CD4-positive, alpha-beta memory T cell (primary cell): Measurements from ENCODE around the gene RPRM. TPM values are rescaled to one million over a fixed set of nuclear protein-coding genes. Genes with fewer than 3 reads are reported as not detected.

Experiments used
- CTCF ChIA-PET: fragments of 350-600 bp; sonication (Branson Sonifier 250); formaldehyde crosslinking; loops from one replicate; lab custom pipeline; 2021; ENCODE audit warnings: inconsistent platforms; ENCODE audit not compliant: partially characterized antibody; lab: Charles Lee
- POLR2A ChIA-PET: fragments of 350-600 bp; sonication (Branson Sonifier 250); formaldehyde crosslinking; loops from one replicate; lab custom pipeline; 2021; ENCODE audit not compliant: partially characterized antibody; lab: Charles Lee
- DNase-seq, 5 donors: peaks; one replicate each; pipeline versions ENCODE4 v3.0.0 to v3.0.0-alpha.2; 2020 to 2022; ENCODE audit warnings: mixed read lengths in 1 of 5
- H3K27ac ChIP-seq: one replicate; pipeline ENCODE4 v1.7.0; 2013; ENCODE audit warnings: low read depth, low read length
- H3K27me3 ChIP-seq: 2 replicates; pipeline ENCODE4 v1.7.0; 2013; ENCODE audit warnings: mild to moderate bottlenecking, low read length, moderate library complexity; ENCODE audit not compliant: insufficient read depth
- H3K36me3 ChIP-seq: 2 replicates; pipeline ENCODE4 v1.7.0; 2013; ENCODE audit warnings: mild to moderate bottlenecking, low read length, moderate library complexity; ENCODE audit not compliant: insufficient read depth
- H3K4me1 ChIP-seq: 2 replicates; pipeline ENCODE4 v1.7.0; 2013; ENCODE audit warnings: mild to moderate bottlenecking, low read length, moderate library complexity; ENCODE audit not compliant: insufficient read depth
- H3K4me3 ChIP-seq, 2 donors: one replicate each; pipeline ENCODE4 v1.7.0; 2013; ENCODE audit warnings: low read length in 2 of 2, mild to moderate bottlenecking in 1 of 2
- H3K9me3 ChIP-seq, 2 donors: one replicate each; pipeline ENCODE4 v1.7.0; 2013; ENCODE audit warnings: low read length in 2 of 2, control low read depth in 1 of 2; ENCODE audit not compliant: control insufficient read depth in 1 of 2
- H3K27ac Mint-ChIP-seq, 7 donors: one replicate each; pipeline ENCODE4 v1.8.0; 2020 to 2021; ENCODE audit warnings: mixed read lengths in 7 of 7, mild to moderate bottlenecking in 6 of 7, inconsistent platforms in 3 of 7, moderate library complexity in 3 of 7
- H3K27me3 Mint-ChIP-seq, 2 donors: one replicate each; pipeline ENCODE4 v1.8.0; 2020 to 2021; ENCODE audit warnings: mixed read lengths in 2 of 2
- H3K36me3 Mint-ChIP-seq, 2 donors: one replicate each; pipeline ENCODE4 v1.8.0; 2020 to 2021; ENCODE audit warnings: mixed read lengths in 2 of 2, inconsistent platforms in 1 of 2, mild to moderate bottlenecking in 1 of 2
- H3K4me1 Mint-ChIP-seq, 4 donors: one replicate each; pipeline ENCODE4 v1.8.0; 2020 to 2021; ENCODE audit warnings: mixed read lengths in 4 of 4, mild to moderate bottlenecking in 1 of 4
- H3K4me3 Mint-ChIP-seq, 8 donors: one replicate each; pipeline ENCODE4 v1.8.0; 2020 to 2021; ENCODE audit warnings: mixed read lengths in 8 of 8, mild to moderate bottlenecking in 7 of 8, moderate library complexity in 6 of 8, inconsistent platforms in 3 of 8
- H3K9me3 Mint-ChIP-seq, 8 donors: one replicate each; pipeline ENCODE4 v1.8.0; 2020 to 2021; ENCODE audit warnings: mixed read lengths in 8 of 8, mild to moderate bottlenecking in 5 of 8, inconsistent platforms in 3 of 8, moderate library complexity in 1 of 8
- intact Hi-C: fragments of 100-400 bp; cut with micrococcal nuclease; formaldehyde crosslinking; loops from one replicate; pipeline ENCODE4 v1.15.1; 2023
- polyA plus RNA-seq, 2 donors: library from polyadenylated mRNA; unstranded; fragments of 300-500 nt; fragmentation: Illumina TruSeq; gene quantifications; one replicate each; pipeline ENCODE4 v1.2.3, GENCODE V29; 2021
- total RNA-seq, 2 experiments: library from RNA; stranded (reverse); gene quantifications; one replicate each; pipeline ENCODE4 v1.2.3, GENCODE V29; 2021

RPRM gene
- total and polyA plus RNA-seq, 4 experiments from 2014 or later, result 0.97 TPM; not detected in 3

DNA sequence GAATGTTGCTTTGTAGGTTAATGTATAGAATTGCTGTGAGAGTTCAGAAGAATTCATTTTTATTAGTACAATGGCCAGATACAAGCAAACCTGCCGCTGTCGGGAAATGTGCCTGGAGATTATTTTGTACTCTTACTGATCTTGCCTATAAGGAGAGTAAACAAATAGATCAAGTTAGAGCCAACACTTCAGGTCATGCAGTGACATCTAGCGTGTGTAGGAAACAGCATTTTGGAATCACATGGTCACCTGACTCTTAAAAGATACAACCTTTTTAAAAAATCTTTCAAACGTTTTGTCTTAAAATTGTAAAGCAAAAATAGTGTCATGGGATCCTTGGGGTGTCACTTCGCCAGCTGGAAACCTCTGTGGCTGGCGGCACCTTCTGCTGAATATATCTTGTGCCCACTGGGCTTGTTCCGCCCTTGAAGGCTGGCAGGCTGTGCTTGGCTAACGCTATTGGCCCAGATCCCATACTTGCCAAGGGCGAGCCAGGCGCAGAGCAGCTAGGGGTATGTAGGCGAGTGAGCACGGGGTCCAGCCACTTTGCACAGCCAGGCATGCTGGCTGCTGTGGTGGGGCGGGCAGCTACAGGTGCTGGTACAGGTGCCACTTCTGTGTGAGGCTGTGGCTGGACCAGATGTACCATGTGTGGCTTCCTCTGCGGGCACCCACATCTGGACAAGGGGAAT is 19.5 kb upstream of the RPRM start:
- intact Hi-C loops, result no loop called here
- Histone ChIP-seq H3K9me3 (no peaks in the 10 kb centered on the region), H3K27me3 (no peaks in the 10 kb centered on the region), H3K27ac (no peak overlapping the region), H3K36me3 (no peaks in the 10 kb centered on the region), H3K4me1 (no peaks in the 10 kb centered on the region), H3K4me3 (no peak overlapping the region)
- CTCF ChIA-PET, result interaction anchor here (0.7 kb wide), 1 partner anchor 12 kb away, joined by 3 read pairs; no protein-coding TSS in a partner anchor
- peaks cover 0 to 1% (median 0%) of the 10 kb centered on the region in 8 donors for H3K9me3 Mint-ChIP-seq
- DNase-seq, result no peak
- POLR2A ChIA-PET, result no interaction called here
- no peaks in the 10 kb centered on the region for H3K4me1 Mint-ChIP-seq
- H3K36me3 Mint-ChIP-seq, result no peaks in the 10 kb centered on the region
- no peak overlapping the region for H3K27ac Mint-ChIP-seq
- H3K4me3 Mint-ChIP-seq, result no peak overlapping the region
- peaks cover 0 to under 1% of the 10 kb centered on the region in 2 donors for H3K27me3 Mint-ChIP-seq

DNA sequence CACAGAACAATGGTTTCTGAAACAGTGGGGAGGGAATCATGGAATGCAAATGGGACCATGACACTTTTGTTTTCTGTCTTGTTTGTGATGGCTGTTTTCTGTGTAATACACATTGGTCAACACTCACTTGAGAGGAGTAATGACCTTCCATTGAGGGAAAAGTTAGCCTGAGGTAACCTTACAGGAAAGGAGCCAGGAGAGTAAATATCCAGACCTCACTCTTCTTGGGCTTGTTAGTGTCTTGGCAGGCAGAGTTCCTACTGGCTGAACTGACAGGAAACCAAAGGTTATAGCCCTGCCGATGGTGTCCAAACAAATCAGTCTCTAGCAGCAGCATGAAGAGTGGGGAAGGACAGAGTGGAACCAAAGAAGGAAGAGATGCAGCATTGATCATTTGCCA is 17.2 kb upstream of the RPRM start:
- Mint-ChIP-seq H3K9me3 (peaks cover 0 to 1% (median 0%) of the 10 kb centered on the region in 8 donors), H3K4me3 (no peak overlapping the region), H3K27me3 (peaks cover 0 to 2% of the 10 kb centered on the region in 2 donors), H3K4me1 (no peaks in the 10 kb centered on the region), H3K36me3 (no peaks in the 10 kb centered on the region), H3K27ac (no peak overlapping the region)
- H3K4me3 ChIP-seq, result no peak overlapping the region
- ChIA-PET POLR2A (no interaction called here), CTCF (no interaction called here)
- H3K27ac ChIP-seq, result no peak overlapping the region
- no peak for DNase-seq
- H3K4me1 ChIP-seq, result no peaks in the 10 kb centered on the region
- no peaks in the 10 kb centered on the region for H3K36me3 ChIP-seq
- H3K9me3 ChIP-seq, result no peaks in the 10 kb centered on the region
- no peaks in the 10 kb centered on the region for H3K27me3 ChIP-seq
- intact Hi-C loops, result no loop called here

DNA sequence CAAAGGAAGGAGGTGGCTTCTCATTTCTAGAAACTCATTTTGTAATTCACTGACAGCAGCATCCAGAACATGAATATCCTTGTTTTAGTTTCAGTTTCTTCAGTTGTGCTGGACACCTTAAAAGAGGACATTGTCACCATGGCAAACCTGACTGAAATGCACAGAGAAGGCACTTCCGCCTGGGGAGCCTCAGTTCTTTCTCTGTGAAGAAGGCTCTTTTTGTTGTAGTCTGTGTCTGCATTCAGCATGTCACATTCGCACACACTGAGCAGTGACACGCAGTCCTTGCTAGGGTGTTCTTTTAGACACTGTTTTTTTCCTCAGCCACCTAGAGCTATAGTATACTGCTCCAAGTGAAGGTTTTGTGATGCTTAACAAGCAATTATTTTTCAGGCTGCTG is 9.5 kb upstream of the RPRM start:
- H3K27ac ChIP-seq, result no peak overlapping the region
- no peak overlapping the region for H3K4me3 Mint-ChIP-seq
- H3K9me3 ChIP-seq, result no peaks in the 10 kb centered on the region
- no peak for DNase-seq
- H3K36me3 ChIP-seq, result no peaks in the 10 kb centered on the region
- H3K27ac Mint-ChIP-seq, result no peak overlapping the region
- H3K27me3 Mint-ChIP-seq, result peaks cover 3 to 8% of the 10 kb centered on the region in 2 donors
- no peak overlapping the region for H3K4me3 ChIP-seq
- H3K27me3 ChIP-seq, result no peaks in the 10 kb centered on the region
- no peaks in the 10 kb centered on the region for H3K9me3 Mint-ChIP-seq
- intact Hi-C loops, result no loop called here
- no peaks in the 10 kb centered on the region for H3K4me1 Mint-ChIP-seq
- no peaks in the 10 kb centered on the region for H3K4me1 ChIP-seq
- H3K36me3 Mint-ChIP-seq, result no peaks in the 10 kb centered on the region
- ChIA-PET CTCF (interaction anchor here (1.0 kb wide), 1 partner anchor 9 kb away, joined by 3 read pairs; the partner anchor contains the start of gene RPRM), POLR2A (no interaction called here)

DNA sequence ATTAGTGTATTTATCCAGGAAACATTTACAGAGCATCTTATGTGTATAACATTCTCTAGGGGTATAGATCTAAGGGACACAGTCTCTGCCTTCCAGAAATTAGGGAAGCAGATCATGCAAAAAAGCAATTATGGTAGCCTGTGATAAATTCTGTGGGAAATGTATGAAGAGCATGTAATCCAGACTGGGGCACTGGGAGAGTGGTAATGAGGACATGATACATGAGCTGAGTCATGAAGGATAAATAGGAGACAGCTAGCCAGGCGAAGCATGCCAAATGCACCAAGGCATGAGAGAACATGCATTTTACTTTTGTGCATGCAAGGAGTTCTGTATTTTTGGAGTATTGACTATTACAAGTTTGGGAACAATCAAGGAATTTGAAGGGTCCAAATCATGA is 8.9 kb upstream of the RPRM start:
- CTCF ChIA-PET, result no interaction called here
- H3K36me3 Mint-ChIP-seq, result no peaks in the 10 kb centered on the region
- H3K27me3 ChIP-seq, result no peaks in the 10 kb centered on the region
- intact Hi-C loops, result no loop called here
- H3K36me3 ChIP-seq, result no peaks in the 10 kb centered on the region
- no peak overlapping the region for H3K27ac Mint-ChIP-seq
- H3K9me3 ChIP-seq, result no peaks in the 10 kb centered on the region
- POLR2A ChIA-PET, result no interaction called here
- no peak overlapping the region for H3K4me3 Mint-ChIP-seq
- H3K27ac ChIP-seq, result no peak overlapping the region
- no peak for DNase-seq
- no peaks in the 10 kb centered on the region for H3K9me3 Mint-ChIP-seq
- H3K4me1 ChIP-seq, result no peaks in the 10 kb centered on the region
- H3K27me3 Mint-ChIP-seq, result peaks cover 3 to 6% of the 10 kb centered on the region in 2 donors
- no peaks in the 10 kb centered on the region for H3K4me1 Mint-ChIP-seq
- H3K4me3 ChIP-seq, result no peak overlapping the region

DNA sequence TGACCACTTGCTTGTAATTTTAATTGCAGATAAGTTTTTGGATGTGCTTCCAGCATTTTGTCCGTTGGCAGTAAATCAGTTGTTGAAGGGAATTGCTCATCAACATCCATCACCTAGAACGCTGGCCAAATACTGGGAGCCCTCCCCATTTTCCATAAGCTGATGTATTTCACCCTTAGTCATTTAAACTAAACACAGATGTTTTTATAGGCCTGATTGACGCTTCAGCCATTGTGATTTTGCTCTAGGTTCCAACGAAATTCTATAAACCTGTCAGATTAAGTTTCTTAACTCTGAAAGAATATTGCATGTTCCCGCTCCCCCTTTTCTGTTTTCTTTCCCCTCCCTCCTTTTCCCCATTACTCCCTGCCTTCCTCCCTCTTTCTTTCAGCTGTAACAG is 1.0 kb upstream of the RPRM start:
- Mint-ChIP-seq H3K36me3 (no peaks in the 10 kb centered on the region), H3K27ac (no peak overlapping the region), H3K4me3 (peak overlapping the region in 5 of 8 donors; percentile 7 to 79 (median 75)), H3K27me3 (peaks cover 39% of the 10 kb centered on the region in 2 donors), H3K9me3 (peaks cover 0 to 1% (median 0%) of the 10 kb centered on the region in 8 donors), H3K4me1 (peaks cover 10 to 31% (median 17%) of the 10 kb centered on the region in 4 donors)
- Histone ChIP-seq H3K36me3 (no peaks in the 10 kb centered on the region), H3K27me3 (peaks cover 24% of the 10 kb centered on the region), H3K4me1 (peaks cover 23% of the 10 kb centered on the region), H3K27ac (no peak overlapping the region), H3K4me3 (no peak overlapping the region), H3K9me3 (no peaks in the 10 kb centered on the region)
- DNase-seq, result no peak
- intact Hi-C loops, result loop anchor here (2.0 kb wide), 3 partner anchors 317 to 1443 kb away; no protein-coding TSS in a partner anchor
- POLR2A ChIA-PET, result no interaction called here
- CTCF ChIA-PET, result interaction anchor here (0.6 to 1.5 kb wide), 4 partner anchors 9 to 1051 kb away, joined by 3 to 5 read pairs (median 4); no protein-coding TSS in a partner anchor

DNA sequence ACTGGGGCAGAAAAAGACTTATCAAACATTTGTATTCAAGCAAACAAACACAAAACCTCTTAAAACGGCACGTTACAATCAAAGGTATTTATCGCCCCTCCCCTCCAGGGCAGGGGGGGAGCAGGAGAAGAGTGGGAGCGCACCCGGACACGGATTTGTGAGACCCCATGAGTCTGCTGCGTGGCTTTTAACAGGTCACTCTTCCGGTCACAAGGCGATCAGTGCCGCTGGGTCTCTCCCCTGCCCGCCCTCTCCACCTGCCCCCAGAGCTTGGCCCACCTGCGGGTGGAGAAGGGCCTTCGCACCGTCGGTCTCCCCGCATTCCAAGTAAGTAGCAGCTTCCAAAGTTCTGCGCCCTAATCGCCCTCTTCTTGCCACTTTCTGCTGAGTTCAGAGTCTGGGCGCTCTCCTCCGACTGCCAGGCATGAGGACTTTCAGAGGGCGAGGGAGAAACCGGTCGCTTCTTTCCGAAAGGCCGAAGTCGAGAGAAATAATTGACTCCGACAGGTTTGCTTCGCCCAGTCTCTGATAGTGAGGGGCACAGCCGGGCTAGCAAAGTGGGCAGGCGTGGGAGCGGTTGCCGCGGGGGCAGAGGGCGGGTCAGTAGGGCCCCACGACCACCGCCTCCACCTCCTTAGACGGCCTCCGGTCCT is 800 bp downstream of the RPRM start:
- Histone ChIP-seq H3K36me3 (no peaks in the 10 kb centered on the region), H3K9me3 (no peaks in the 10 kb centered on the region), H3K27me3 (peaks cover 24% of the 10 kb centered on the region), H3K27ac (no peak overlapping the region), H3K4me1 (peaks cover 23% of the 10 kb centered on the region), H3K4me3 (peak overlapping the region in 1 of 2 donors; percentile 42)
- Mint-ChIP-seq H3K36me3 (no peaks in the 10 kb centered on the region), H3K27me3 (peaks cover 38 to 47% of the 10 kb centered on the region in 2 donors), H3K9me3 (peaks cover 0 to 1% (median 0%) of the 10 kb centered on the region in 8 donors), H3K27ac (peak overlapping the region in 1 of 7 donors; percentile 25), H3K4me1 (peaks cover 10 to 31% (median 17%) of the 10 kb centered on the region in 4 donors), H3K4me3 (peak overlapping the region; percentile 45 to 88 (median 78))
- CTCF ChIA-PET, result interaction anchor here (1.3 kb wide), 1 partner anchor 8 kb away, joined by 6 read pairs; no protein-coding TSS in a partner anchor
- intact Hi-C loops, result loop anchor here (1.0 to 2.0 kb wide), 5 partner anchors 315 to 1441 kb away; no protein-coding TSS in a partner anchor
- POLR2A ChIA-PET, result no interaction called here
- peak in 1 of 5 donors; percentile 2 for DNase-seq
